ENCODE measurements around the gene P3H3.

GRCh38 chr12:6861391-6861790 is 33.2 kb downstream of the P3H3 start:
- no peak for TF ChIP-seq POLR2A (IDR thresholded peaks at IDR 0.05)
- TF ChIP-seq CTCF (IDR thresholded peaks at IDR 0.05 in 4 of 5, conservative IDR thresholded peaks at IDR 0.05 in 1 of 5): no peak
